Measurements from ENCODE around the gene SNAPC1.

SNAPC1 gene

GRCh38 chr14:61724133-61724532 is 38.1 kb upstream of the SNAPC1 start:
- H3K27me3 ChIP-seq (ENCODE audit: insufficient read depth, poor library complexity, severe bottlenecking), result no peaks in the 10 kb centered on the region
- H3K27ac ChIP-seq (replicated peaks), result no peak overlapping the region
- no peak overlapping the region for H3K4me3 ChIP-seq (replicated peaks; ENCODE audit: insufficient read depth, low read length)
- TF ChIP-seq REST (IDR thresholded peaks at IDR 0.05; ENCODE audit: insufficient replicate concordance, low read depth), result no peak
- no peak for TF ChIP-seq CTCF (IDR thresholded peaks at IDR 0.05; ENCODE audit: insufficient read depth, low read length)
- TF ChIP-seq GABPA (IDR thresholded peaks at IDR 0.05; ENCODE audit: low read depth), result no peak
- TF ChIP-seq POLR2AphosphoS5 (IDR thresholded peaks at IDR 0.05; ENCODE audit: low read depth), result no peak
- TF ChIP-seq SPI1 (IDR thresholded peaks at IDR 0.05; ENCODE audit: borderline replicate concordance, low read depth), result no peak
- no peak for DNase-seq (ENCODE audit: low read depth in 1 of 2, low spot score in 1 of 2)

- TF ChIP-seq GABPA (IDR thresholded peaks at IDR 0.05; ENCODE audit: low read depth) (no peak), REST (IDR thresholded peaks at IDR 0.05; ENCODE audit: insufficient replicate concordance, low read depth) (no peak), POLR2AphosphoS5 (IDR thresholded peaks at IDR 0.05; ENCODE audit: low read depth) (no peak)
- H3K27me3 ChIP-seq (ENCODE audit: insufficient read depth, poor library complexity, severe bottlenecking), result no peaks in the 10 kb centered on the region
- no peak overlapping the region for H3K27ac ChIP-seq (replicated peaks)
- H3K4me3 ChIP-seq (replicated peaks; ENCODE audit: insufficient read depth, low read length), result no peak overlapping the region
- no peak for DNase-seq (ENCODE audit: low read depth in 1 of 2, low spot score in 1 of 2)
Observed at GRCh38 chr14:61726778-61727658, 35.2 kb upstream of the SNAPC1 start.

- DNase-seq (ENCODE audit: low read depth in 1 of 2, low spot score in 1 of 2), result no peak
- H3K27me3 ChIP-seq (ENCODE audit: insufficient read depth, poor library complexity, severe bottlenecking), result no peaks in the 10 kb centered on the region
- H3K4me3 ChIP-seq (replicated peaks; ENCODE audit: insufficient read depth, low read length), result no peak overlapping the region
- no peak for TF ChIP-seq CTCF (IDR thresholded peaks at IDR 0.05; ENCODE audit: insufficient read depth, low read length)
- H3K27ac ChIP-seq (replicated peaks), result no peak overlapping the region
Observed at GRCh38 chr14:61730756-61731373, 31.4 kb upstream of the SNAPC1 start.

- H3K4me3 ChIP-seq (replicated peaks; ENCODE audit: insufficient read depth, low read length), result no peak overlapping the region
- H3K27me3 ChIP-seq (ENCODE audit: insufficient read depth, poor library complexity, severe bottlenecking), result no peaks in the 10 kb centered on the region
- no peak overlapping the region for H3K27ac ChIP-seq (replicated peaks)
- DNase-seq (ENCODE audit: low read depth in 1 of 2, low spot score in 1 of 2), result no peak
- TF ChIP-seq GABPA (IDR thresholded peaks at IDR 0.05; ENCODE audit: low read depth), result no peak
- no peak for TF ChIP-seq SPI1 (IDR thresholded peaks at IDR 0.05; ENCODE audit: borderline replicate concordance, low read depth)
- no peak for TF ChIP-seq CTCF (IDR thresholded peaks at IDR 0.05; ENCODE audit: insufficient read depth, low read length)
- no peak for TF ChIP-seq REST (IDR thresholded peaks at IDR 0.05; ENCODE audit: insufficient replicate concordance, low read depth)
- TF ChIP-seq POLR2AphosphoS5 (IDR thresholded peaks at IDR 0.05; ENCODE audit: low read depth), result no peak
Observed at GRCh38 chr14:61733972-61734371, 28.2 kb upstream of the SNAPC1 start.

Measured in HL-60 (cell line).